Spleen (tissue), 11 donors: Measurements from ENCODE around the gene FBXO33. TPM values are rescaled to one million over a fixed set of nuclear protein-coding genes. Genes with fewer than 3 reads are reported as not detected.

Experiments used
- DNase-seq: peaks from one replicate; pipeline ENCODE4 v3.0.0-alpha.2; 2020
- H3K27ac ChIP-seq, 8 donors: fragments of 200-600 bp; sonication (generic) in 7 of 8; 1 replicate in 4 of 8; 2 replicates in 4 of 8; pipeline versions ENCODE4 v1.5.0 to v1.8.0; 2016 to 2021; ENCODE audit warnings: inconsistent platforms in 4 of 8, mild to moderate bottlenecking in 4 of 8, moderate library complexity in 1 of 8
- H3K27me3 ChIP-seq, 7 donors: fragments of 200-600 bp; sonication (generic) in 6 of 7; replicated peaks in 1 of 7; 1 replicate in 4 of 7; 2 replicates in 3 of 7; pipeline versions ENCODE4 v1.5.0 to v1.8.0; 2016 to 2021; ENCODE audit warnings: inconsistent platforms in 3 of 7, mild to moderate bottlenecking in 1 of 7
- H3K36me3 ChIP-seq, 6 donors: fragments of 200-600 bp; sonication (generic) in 5 of 6; 1 replicate in 4 of 6; 2 replicates in 2 of 6; pipeline versions ENCODE4 v1.5.0 to v1.8.0; 2016 to 2021; ENCODE audit warnings: inconsistent platforms in 2 of 6
- H3K4me1 ChIP-seq, 6 donors: fragments of 200-600 bp; sonication (generic) in 5 of 6; 1 replicate in 3 of 6; 2 replicates in 3 of 6; pipeline versions ENCODE4 v1.5.0 to v1.8.0; 2016 to 2021; ENCODE audit warnings: inconsistent platforms in 3 of 6
- H3K4me3 ChIP-seq, 8 donors: fragments of 200-600 bp; sonication (generic) in 7 of 8; 1 replicate in 4 of 8; 2 replicates in 4 of 8; pipeline versions ENCODE4 v1.5.0 to v1.8.0; 2016 to 2021; ENCODE audit warnings: inconsistent platforms in 4 of 8, mild to moderate bottlenecking in 4 of 8, moderate library complexity in 2 of 8
- H3K9me3 ChIP-seq, 8 donors: fragments of 200-600 bp; sonication (generic) in 7 of 8; 1 replicate in 4 of 8; 2 replicates in 4 of 8; pipeline versions ENCODE4 v1.5.0 to v1.8.0; 2016 to 2021; ENCODE audit warnings: inconsistent platforms in 4 of 8
- CTCF ChIP-seq, 11 experiments: fragments of 200-600 bp in 7 of 11; fragments of 450-650 bp in 4 of 11; sonication (generic) in 4 of 11; IDR thresholded peaks in 8 of 11; conservative IDR thresholded peaks in 3 of 11; 1 replicate in 7 of 11; 2 replicates in 4 of 11; pipeline versions ENCODE4 v1.4.0 to v1.8.0; 2016 to 2021; ENCODE audit warnings: antibody characterized with exemption in 11 of 11, inconsistent platforms in 4 of 11, mild to moderate bottlenecking in 1 of 11
- POLR2A ChIP-seq, 3 donors: fragments of 450-650 bp; IDR thresholded peaks; one replicate each; pipeline ENCODE4 v1.5.1; 2017; ENCODE audit warnings: antibody characterized with exemption in 3 of 3, mild to moderate bottlenecking in 1 of 3
- POLR2AphosphoS5 ChIP-seq, 3 donors: sonication (generic); formaldehyde crosslinking; IDR thresholded peaks; one replicate each; pipeline ENCODE4 v1.5.1; 2017; ENCODE audit warnings: antibody characterized with exemption in 3 of 3
- WGBS, 5 donors: extraction: QIAGEN DNeasy Blood & Tissue Kit in 3 of 5; methylation state at CpG; one replicate each; pipeline versions ENCODE4 v1.1.5 to v1.1.7; 2013 to 2018; 5-methylcytosine and 5-hydroxymethylcytosine counted together
- intact Hi-C: fragments of 100-400 bp; cut with DNase I; formaldehyde crosslinking; loops from one replicate; pipeline ENCODE4 v1.15.0; 2023; ENCODE audit warnings: low total_unique reads
- polyA plus RNA-seq, 3 donors: library from polyadenylated mRNA; stranded (reverse); fragments of 200-250 nt; gene quantifications; one replicate each; pipeline ENCODE4 v1.2.1, GENCODE V29; 2013
- total RNA-seq, 7 donors: library from RNA; depleted of rRNA in 3 of 7; stranded (reverse); fragments of >200 nt in 3 of 7; fragmentation: NEBNext Ultra II Directional in 4 of 7; extraction: Animal tissue kit (Norgen Biotek cat#: 25700) in 4 of 7; gene quantifications; one replicate each; pipeline versions ENCODE4 v1.1.0 to v1.2.1, GENCODE V29; 2016 to 2021
- donor health status: healthy with polysubstance abuse.
- donor health status: DM: no; HTN: no; CAD: no; lungs with moderate emphysema.
- donor health status: DM: no; HTN: no; CAD: no.
- donor health status: Bipolar disorder and iron deficiency.
- donor health status: healthy.
- donor health status: DM: no; HTN: no; CAD: no.
- donor health status: DM: yes; HTN: yes; CAD: no.

FBXO33 gene
- total and polyA plus RNA-seq, 10 donors: 6.0 to 24.1 (median 12.6) TPM

- no peak for DNase-seq
- H3K4me1 ChIP-seq: no peaks in the 10 kb centered on the region
- H3K4me3 ChIP-seq: no peak overlapping the region
- H3K36me3 ChIP-seq: peaks cover 0 to 46% (median 10%) of the 10 kb centered on the region in 6 donors
- WGBS, 5 donors: 91 to 100% (median 96%) methylated on average over 2 of the region's 2 CpGs
- H3K27ac ChIP-seq: no peak overlapping the region
- no peaks in the 10 kb centered on the region for H3K27me3 ChIP-seq
- peaks cover 13 to 21% (median 18%) of the 10 kb centered on the region in 8 donors for H3K9me3 ChIP-seq
- intact Hi-C loops: no loop called here
- TF ChIP-seq POLR2A (IDR thresholded peaks at IDR 0.05) (no peak), CTCF (IDR thresholded peaks at IDR 0.05 in 8 of 11, conservative IDR thresholded peaks at IDR 0.05 in 3 of 11) (no peak), POLR2AphosphoS5 (IDR thresholded peaks at IDR 0.05) (no peak)
Observed at GRCh38 chr14:39369029-39369428, 63.2 kb downstream of the FBXO33 start.

- no peak overlapping the region for H3K4me3 ChIP-seq
- no peaks in the 10 kb centered on the region for H3K27me3 ChIP-seq
- 63 to 79% (median 73%) methylated on average over 4 of the region's 4 CpGs for WGBS, 5 donors
- no peak overlapping the region for H3K27ac ChIP-seq
- H3K9me3 ChIP-seq: peaks cover 15 to 27% (median 25%) of the 10 kb centered on the region in 8 donors
- TF ChIP-seq POLR2A (IDR thresholded peaks at IDR 0.05): no peak
- TF ChIP-seq CTCF (IDR thresholded peaks at IDR 0.05 in 8 of 11, conservative IDR thresholded peaks at IDR 0.05 in 3 of 11): peak in 4 of 11 experiments; percentile 10 to 33 (median 30)
- no peak for TF ChIP-seq POLR2AphosphoS5 (IDR thresholded peaks at IDR 0.05)
- peaks cover 0 to 52% (median 14%) of the 10 kb centered on the region in 6 donors for H3K36me3 ChIP-seq
- intact Hi-C loops: no loop called here
- no peaks in the 10 kb centered on the region for H3K4me1 ChIP-seq
- DNase-seq: no peak
Observed at GRCh38 chr14:39368261-39368959, 63.8 kb downstream of the FBXO33 start.

- Histone ChIP-seq H3K27me3 (no peaks in the 10 kb centered on the region), H3K9me3 (peaks cover 15 to 32% (median 31%) of the 10 kb centered on the region in 8 donors), H3K27ac (no peak overlapping the region), H3K36me3 (peaks cover 0 to 59% (median 14%) of the 10 kb centered on the region in 6 donors), H3K4me3 (no peak overlapping the region), H3K4me1 (no peaks in the 10 kb centered on the region)
- 86 to 94% (median 90%) methylated on average over 2 of the region's 2 CpGs; no CpG with 5 or more reads in 1 of the 5 donors for WGBS, 5 donors
- no peak for DNase-seq
- intact Hi-C loops: no loop called here
- no peak for TF ChIP-seq POLR2A (IDR thresholded peaks at IDR 0.05)
- TF ChIP-seq POLR2AphosphoS5 (IDR thresholded peaks at IDR 0.05): no peak
- TF ChIP-seq CTCF (IDR thresholded peaks at IDR 0.05 in 8 of 11, conservative IDR thresholded peaks at IDR 0.05 in 3 of 11): no peak
Observed at GRCh38 chr14:39367387-39367751, 64.9 kb downstream of the FBXO33 start.
